HUES64 (cell line): Measurements from ENCODE around the gene IGLL1. TPM values are rescaled to one million over a fixed set of nuclear protein-coding genes. Genes with fewer than 3 reads are reported as not detected.
"Not testable (repeated sequence)": the region's sequence is repeated elsewhere in the genome, so short reads cannot be mapped to it uniquely, and the experiment has no call there.

Source experiments
- H3K27ac ChIP-seq: 2 replicates; pipeline ENCODE4 v1.7.0; 2013; ENCODE audit warnings: low read depth, low read length, inconsistent platforms
- H3K27me3 ChIP-seq: 2 replicates; pipeline ENCODE4 v1.6.1; 2013; ENCODE audit warnings: mild to moderate bottlenecking, low read length; ENCODE audit not compliant: insufficient read depth
- H3K36me3 ChIP-seq: 2 replicates; pipeline ENCODE4 v1.6.1; 2013; ENCODE audit warnings: mild to moderate bottlenecking, low read length; ENCODE audit not compliant: insufficient read depth
- H3K4me1 ChIP-seq: 2 replicates; pipeline ENCODE4 v1.6.1; 2013; ENCODE audit warnings: mild to moderate bottlenecking, low read length, moderate library complexity; ENCODE audit not compliant: insufficient read depth
- H3K4me3 ChIP-seq: 2 replicates; pipeline ENCODE4 v1.5.1; 2013; ENCODE audit warnings: mild to moderate bottlenecking, low read length, moderate library complexity
- H3K9ac ChIP-seq: 2 replicates; pipeline ENCODE4 v1.6.1; 2013; ENCODE audit warnings: mild to moderate bottlenecking, low read depth, low read length
- H3K9me3 ChIP-seq: 2 replicates; pipeline ENCODE4 v1.6.1; 2013; ENCODE audit warnings: low read depth, low read length; ENCODE audit not compliant: insufficient read depth
- WGBS: fragments of 150-250, 120-280 bp; methylation state at CpG from one replicate; pipeline ENCODE4 v1.1.7; 2013; ENCODE audit warnings: missing lambda C conversion rate; 5-methylcytosine and 5-hydroxymethylcytosine counted together
- polyA plus RNA-seq, 2 experiments: library from polyadenylated mRNA; stranded (reverse); fragments of 50-300 nt; gene quantifications; one replicate each; pipeline ENCODE4 v1.2.3, GENCODE V29; 2013

The IGLL1 gene
- not detected for polyA plus RNA-seq (2013, experiment 1 of 2)
- not detected for polyA plus RNA-seq (2013, experiment 2 of 2)

DNA sequence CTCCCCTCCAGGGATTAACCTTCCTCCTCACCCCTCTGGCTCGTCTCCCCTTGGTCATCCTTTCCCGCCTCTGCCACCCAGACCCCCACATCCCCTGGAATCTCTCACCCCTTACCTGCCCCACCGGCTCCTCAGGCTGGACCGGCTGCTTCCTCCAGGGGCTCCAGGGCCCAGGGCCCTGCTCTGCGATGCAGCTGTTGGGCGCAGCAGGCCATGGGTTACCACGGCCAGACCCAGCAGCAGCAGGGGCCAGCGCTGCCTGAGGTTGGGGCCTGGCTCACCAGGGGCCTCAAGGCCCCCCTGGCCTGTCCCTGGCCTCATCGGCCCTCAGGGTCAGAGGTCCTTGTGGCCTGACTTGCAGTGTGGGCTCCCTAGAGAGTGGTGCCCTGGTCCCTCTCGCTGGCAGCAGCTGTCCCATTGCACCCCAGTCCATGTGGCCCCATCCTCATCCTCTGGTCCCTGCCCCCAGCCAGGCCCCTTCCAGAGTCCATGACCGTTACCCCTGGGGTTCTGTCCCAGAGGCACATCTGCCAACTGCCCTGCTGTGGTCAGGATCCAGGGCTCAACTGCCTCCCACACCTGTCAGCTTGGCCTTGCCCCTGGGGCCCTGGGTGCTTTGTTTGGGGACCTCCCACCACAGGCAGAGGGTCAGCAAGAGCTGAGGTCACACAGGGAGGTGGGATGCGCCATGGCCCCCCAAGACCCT lies at the start of gene IGLL1:
IGLL1 (minus strand) TSS at position 421 of the 706 bp plus-strand sequence; CDS start at position 321, 100 bp downstream.
- H3K4me1 ChIP-seq: no peaks in the 10 kb centered on the region
- no peaks in the 10 kb centered on the region for H3K27me3 ChIP-seq
- H3K9ac ChIP-seq: no peak within 1 kb of the TSS
- H3K4me3 ChIP-seq: no peak within 1 kb of the TSS
- no peaks in the 10 kb centered on the region for H3K36me3 ChIP-seq
- H3K9me3 ChIP-seq: no peaks in the 10 kb centered on the region
- 92% methylated on average over 12 of the region's 12 CpGs for WGBS
- H3K27ac ChIP-seq: no peak within 1 kb of the TSS

- H3K9me3 ChIP-seq, H3K27me3 ChIP-seq, H3K9ac ChIP-seq, H3K36me3 ChIP-seq, H3K27ac ChIP-seq, H3K4me1 ChIP-seq, H3K4me3 ChIP-seq: not testable (repeated sequence)
- WGBS: 84% methylated on average over 6 of the region's 6 CpGs
Measured at GRCh38 chr22:23628056-23628743, 48.1 kb upstream of the IGLL1 start.

DNA sequence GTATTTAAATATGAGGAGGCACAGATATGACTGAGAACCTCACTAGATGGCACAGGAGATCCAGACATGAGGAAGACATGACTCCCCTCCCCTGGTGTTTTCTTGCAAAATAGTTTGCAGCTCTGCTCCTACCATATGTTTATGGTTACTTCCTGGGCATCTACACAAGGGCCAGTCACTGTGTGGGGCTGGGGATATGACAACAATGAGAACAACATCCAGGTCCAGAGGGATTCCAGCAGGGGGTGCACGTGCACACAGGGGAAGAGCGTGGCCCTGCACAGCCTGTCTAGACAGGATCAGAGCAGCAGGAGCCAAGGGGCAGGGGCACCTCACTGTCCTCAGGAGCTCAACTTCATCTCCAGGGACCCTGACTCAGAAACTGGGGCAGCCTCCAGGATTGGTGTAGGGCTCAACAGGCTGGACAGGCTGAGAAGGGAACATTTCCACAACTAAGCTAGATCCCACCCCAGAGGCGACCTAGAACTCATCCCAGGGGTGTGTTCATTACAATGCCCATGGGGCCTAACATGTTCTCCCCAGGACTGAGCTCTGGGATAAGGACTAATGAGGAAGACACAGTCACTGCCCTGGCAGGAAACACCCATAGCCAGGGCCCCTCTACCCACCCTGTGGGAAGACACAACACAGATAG lies 47.4 kb upstream of the IGLL1 start:
- H3K4me3 ChIP-seq, H3K36me3 ChIP-seq, H3K4me1 ChIP-seq, H3K27ac ChIP-seq, H3K9ac ChIP-seq, H3K27me3 ChIP-seq, H3K9me3 ChIP-seq: not testable (repeated sequence)
- 80% methylated on average over 3 of the region's 3 CpGs for WGBS

DNA sequence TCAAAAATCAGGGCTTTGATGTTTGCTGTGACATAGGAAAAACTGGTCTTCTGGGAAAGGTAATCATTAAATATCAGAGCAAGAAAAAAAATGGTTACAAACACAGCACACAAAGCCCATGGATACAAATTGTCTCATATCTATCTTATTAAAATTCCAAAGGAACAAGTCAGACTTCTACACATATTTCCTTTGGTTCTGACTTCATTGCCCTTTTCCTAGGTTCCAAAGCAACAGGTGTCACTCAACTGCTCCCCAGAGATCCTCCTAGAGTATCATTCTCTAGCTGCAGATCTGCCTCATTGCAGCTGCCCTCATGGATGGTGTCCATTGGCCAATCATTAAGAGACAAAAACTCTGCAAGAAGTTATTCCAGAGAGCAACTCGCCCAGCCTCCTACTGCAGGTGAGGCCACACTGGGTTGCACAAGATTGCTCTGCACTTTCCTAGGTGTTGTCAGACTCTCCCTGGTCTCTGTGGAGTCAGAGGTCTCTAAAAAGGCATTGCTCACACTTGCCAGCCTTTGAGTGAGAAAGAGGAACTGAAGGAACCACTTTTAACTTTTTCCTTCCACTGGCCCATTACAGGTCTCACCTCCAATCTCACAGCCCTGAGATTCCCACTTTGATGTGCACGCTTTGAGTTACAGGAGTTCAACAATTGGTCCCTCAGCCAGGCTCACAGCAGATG lies 46.3 kb upstream of the IGLL1 start:
- Histone ChIP-seq H3K9me3 (no peaks in the 10 kb centered on the region), H3K4me1 (0 out of 2 replicates have a peak, but pooled peaks cover 3% of the 10 kb centered on the region), H3K9ac (no peak overlapping the region), H3K4me3 (no peak overlapping the region), H3K27me3 (no peaks in the 10 kb centered on the region; the same call in 1 of the 2 replicates), H3K36me3 (no peaks in the 10 kb centered on the region), H3K27ac (no peak overlapping the region)
- WGBS: 80% methylated on average over 2 of the region's 2 CpGs

GRCh38 chr22:23622634-23623033 lies 42.5 kb upstream of the IGLL1 start:
- no peaks in the 10 kb centered on the region for H3K9me3 ChIP-seq
- H3K9ac ChIP-seq: no peak overlapping the region
- 0 out of 2 replicates have a peak, but pooled peaks cover 3% of the 10 kb centered on the region for H3K4me1 ChIP-seq
- H3K27me3 ChIP-seq: no peaks in the 10 kb centered on the region; the same call in 1 of the 2 replicates
- H3K4me3 ChIP-seq: no peak overlapping the region
- 42% methylated on average over 2 of the region's 2 CpGs for WGBS
- no peak overlapping the region for H3K27ac ChIP-seq
- no peaks in the 10 kb centered on the region for H3K36me3 ChIP-seq

DNA sequence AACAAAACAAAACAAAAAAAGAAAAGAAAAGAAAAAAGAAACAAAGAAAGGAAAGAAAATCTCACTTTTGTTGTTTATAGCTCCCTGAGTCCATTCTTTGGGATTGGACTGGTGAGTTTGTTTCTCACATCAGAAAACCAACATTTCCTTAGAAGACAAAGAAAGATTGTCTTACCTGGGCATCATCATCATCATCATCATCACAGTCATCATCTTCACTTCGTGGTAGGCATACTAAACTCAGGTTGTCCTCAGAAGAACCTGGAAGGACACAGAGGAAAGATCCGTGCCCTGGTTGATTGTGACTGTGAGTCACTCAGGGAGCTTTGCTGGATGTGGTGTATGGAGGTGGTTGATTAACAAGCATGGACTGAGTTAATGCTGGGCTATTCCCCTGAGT lies 41.8 kb upstream of the IGLL1 start:
- H3K36me3 ChIP-seq, H3K9me3 ChIP-seq, H3K4me3 ChIP-seq, H3K27me3 ChIP-seq, H3K9ac ChIP-seq, H3K4me1 ChIP-seq, H3K27ac ChIP-seq: not testable (repeated sequence)
- WGBS: 92% methylated on average over 2 of the region's 2 CpGs

- Histone ChIP-seq H3K27me3 (no peaks in the 10 kb centered on the region; the same call in 1 of the 2 replicates), H3K27ac (no peak overlapping the region), H3K9me3 (no peaks in the 10 kb centered on the region), H3K4me3 (no peak overlapping the region), H3K4me1 (0 out of 2 replicates have a peak, but pooled peaks cover 3% of the 10 kb centered on the region), H3K9ac (no peak overlapping the region), H3K36me3 (no peaks in the 10 kb centered on the region)
- WGBS: 91% methylated on average over 9 of the region's 9 CpGs
Measured at GRCh38 chr22:23621082-23621780, 41.1 kb upstream of the IGLL1 start.

DNA sequence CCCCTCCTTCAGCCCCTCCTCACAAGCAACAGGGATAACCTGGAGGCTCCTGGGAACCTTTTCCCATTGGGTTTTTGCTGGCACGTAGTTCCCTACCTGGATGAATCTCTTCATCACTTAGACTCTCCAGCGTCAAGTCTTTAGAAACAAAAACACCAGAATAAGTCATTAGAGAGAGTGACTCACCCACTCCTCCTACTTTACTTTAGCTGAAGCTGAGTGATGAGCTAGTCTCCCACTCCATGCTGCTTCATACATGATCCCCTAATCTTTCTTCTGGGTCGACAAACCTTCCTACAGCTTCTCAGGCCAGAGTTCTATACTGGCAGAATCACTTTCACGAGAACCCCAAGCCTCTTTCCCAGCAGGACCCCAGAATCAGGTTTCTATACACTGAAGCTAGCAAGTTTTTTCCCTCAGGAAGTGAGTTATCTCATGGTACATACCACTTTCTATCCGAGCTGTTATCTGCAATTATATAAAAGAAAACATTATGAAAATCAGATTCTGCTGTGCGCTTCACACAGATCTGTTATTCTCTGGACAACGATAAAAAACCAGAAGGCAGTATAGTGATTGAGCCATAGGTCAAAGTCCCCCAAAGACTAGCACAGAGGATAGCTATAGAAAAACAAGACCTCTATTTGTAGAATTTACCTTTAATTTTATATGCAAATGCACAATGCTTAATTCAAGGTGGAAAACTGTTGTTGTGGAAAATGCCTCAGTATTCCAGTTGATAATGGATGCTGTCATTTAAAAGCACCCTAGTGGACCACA lies 33.3 kb upstream of the IGLL1 start:
- WGBS: 74% methylated on average over 6 of the region's 7 CpGs
- no peak overlapping the region for H3K4me3 ChIP-seq
- no peaks in the 10 kb centered on the region for H3K4me1 ChIP-seq
- no peaks in the 10 kb centered on the region for H3K9me3 ChIP-seq
- H3K27ac ChIP-seq: no peak overlapping the region
- H3K27me3 ChIP-seq: no peaks in the 10 kb centered on the region
- H3K9ac ChIP-seq: no peak overlapping the region
- H3K36me3 ChIP-seq: no peaks in the 10 kb centered on the region

- no peaks in the 10 kb centered on the region for H3K4me1 ChIP-seq
- whole genome bisulfite sequencing: 80% methylated on average over 12 of the region's 12 CpGs
- no peaks in the 10 kb centered on the region for H3K36me3 ChIP-seq
- no peak overlapping the region for H3K27ac ChIP-seq
- H3K4me3 ChIP-seq: no peak overlapping the region
- no peaks in the 10 kb centered on the region for H3K27me3 ChIP-seq
- H3K9ac ChIP-seq: no peak overlapping the region
- no peaks in the 10 kb centered on the region for H3K9me3 ChIP-seq
Measured at GRCh38 chr22:23609983-23610781, 30.1 kb upstream of the IGLL1 start.
